Lower leg skin (tissue), 4 donors: ENCODE data around the gene ZNF821. TPM values are rescaled to one million over a fixed set of nuclear protein-coding genes. Genes with fewer than 3 reads are reported as not detected.

ENCODE experiments used
- DNase-seq, 2 donors: peaks; one replicate each; pipeline ENCODE4 v3.0.0-alpha.2; 2019; ENCODE audit warnings: low spot score in 2 of 2
- H3K4me3 ChIP-seq: fragments of 200-600 bp; sonication (generic); 2 replicates; pipeline ENCODE4 v1.5.1; 2017; ENCODE audit warnings: mild to moderate bottlenecking, low read depth; ENCODE audit not compliant: poor library complexity, severe bottlenecking
- CTCF ChIP-seq, 3 donors: fragments of 450-650 bp; IDR thresholded peaks; one replicate each; pipeline ENCODE4 v1.5.1; 2016; ENCODE audit warnings: antibody characterized with exemption in 3 of 3, mild to moderate bottlenecking in 3 of 3, moderate library complexity in 2 of 3
- POLR2A ChIP-seq, 2 donors: fragments of 450-650 bp; IDR thresholded peaks; one replicate each; pipeline ENCODE4 v1.6.1; 2016 to 2017; ENCODE audit warnings: antibody characterized with exemption in 2 of 2, mild to moderate bottlenecking in 1 of 2, moderate library complexity in 1 of 2
- WGBS, 2 donors: methylation state at CpG; one replicate each; pipeline ENCODE4 v1.1.5; 2018; 5-methylcytosine and 5-hydroxymethylcytosine counted together
- intact Hi-C: fragments of 100-400 bp; cut with DNase I; formaldehyde crosslinking; loops from one replicate; pipeline ENCODE4 v1.15.0; 2023; ENCODE audit warnings: low total_unique reads
- total RNA-seq, 4 donors: library from RNA; depleted of rRNA; stranded (reverse); fragments of >200 nt; gene quantifications; one replicate each; pipeline ENCODE4 v1.1.0, GENCODE V29; 2016

Gene ZNF821
- total RNA-seq, 4 donors from 2014 or later, result 13.6 to 21.0 (median 17.2) TPM

GRCh38 chr16:71899171-71899570 lies 15.2 kb upstream of the ZNF821 start:
- H3K4me3 ChIP-seq, result no peak overlapping the region
- no peak for DNase-seq
- intact Hi-C loops, result no loop called here
- 99% methylated on average over 4 of the region's 4 CpGs for WGBS, 2 donors
- TF ChIP-seq CTCF (IDR thresholded peaks at IDR 0.05) (no peak), POLR2A (IDR thresholded peaks at IDR 0.05) (no peak)

- TF ChIP-seq CTCF (IDR thresholded peaks at IDR 0.05) (no peak), POLR2A (IDR thresholded peaks at IDR 0.05) (no peak)
- 49 to 52% methylated on average over 15 of the region's 15 CpGs for WGBS, 2 donors
- intact Hi-C loops, result no loop called here
- DNase-seq, result no peak
- no peak overlapping the region for H3K4me3 ChIP-seq
These were observed 12.9 kb upstream of the ZNF821 start for GRCh38 chr16:71896764-71897368.

- peak; percentile 25 to 92 for DNase-seq
- H3K4me3 ChIP-seq, result peak overlapping the region; percentile 86
- no peak for TF ChIP-seq CTCF (IDR thresholded peaks at IDR 0.05)
- no peak for TF ChIP-seq POLR2A (IDR thresholded peaks at IDR 0.05)
- intact Hi-C loops, result no loop called here
- 1% methylated on average over 43 to 44 of the region's 44 CpGs for WGBS, 2 donors
These were observed 11.8 kb upstream of the ZNF821 start for GRCh38 chr16:71895679-71896365.

DNA sequence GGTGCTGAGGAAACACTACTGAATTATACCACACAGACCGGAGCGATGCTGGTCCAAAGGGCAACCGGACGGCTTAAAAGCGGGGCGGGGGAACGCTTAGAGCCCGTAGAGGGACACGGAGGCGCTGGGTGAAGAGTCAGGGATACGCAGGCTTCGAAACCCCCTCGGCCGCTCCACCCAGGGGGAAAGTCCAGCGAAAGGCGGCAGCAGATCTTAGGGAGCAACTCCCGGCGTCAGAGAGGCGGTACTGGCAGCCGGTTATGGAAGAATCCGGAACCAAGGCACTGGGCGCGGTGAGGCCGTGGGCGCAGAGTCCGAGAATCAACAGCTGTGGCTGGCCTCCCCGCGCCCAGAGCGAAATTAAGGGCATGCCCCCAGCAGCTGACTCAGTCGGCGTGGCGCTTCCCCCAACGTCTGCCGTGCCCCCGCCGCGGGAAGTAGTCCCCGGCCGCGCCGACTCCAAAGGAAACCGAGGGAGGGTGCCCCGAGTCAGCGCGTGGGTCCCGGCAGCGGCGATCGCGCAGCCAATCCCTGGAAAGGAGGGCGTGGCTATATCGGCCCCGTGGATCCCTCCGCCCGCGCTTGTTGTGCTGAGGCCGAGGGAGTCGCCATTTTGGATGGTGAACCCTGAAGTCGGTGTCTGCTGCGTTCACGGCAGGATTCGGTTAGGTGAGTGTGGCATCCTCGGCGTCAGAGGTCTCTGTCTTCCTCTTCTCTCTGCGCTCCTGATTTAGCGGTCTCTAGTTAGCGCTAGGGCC lies 11.1 kb upstream of the ZNF821 start, which contains the start of gene IST1:
Gene IST1 (plus strand): TSS at position 611 of the 758 bp plus-strand sequence. CDS start 20,110 bp downstream, outside the sequence.
- peak within 1 kb of the TSS; percentile 86 for H3K4me3 ChIP-seq
- 0% methylated on average over 41 to 55 of the region's 67 CpGs for WGBS, 2 donors
- intact Hi-C loops, result no loop called here
- TF ChIP-seq POLR2A (IDR thresholded peaks at IDR 0.05) (peak in 1 of 2 donors; percentile 17), CTCF (IDR thresholded peaks at IDR 0.05) (peak in 1 of 3 donors; percentile 70)
- DNase-seq, result peak; percentile 97 to 100

DNA sequence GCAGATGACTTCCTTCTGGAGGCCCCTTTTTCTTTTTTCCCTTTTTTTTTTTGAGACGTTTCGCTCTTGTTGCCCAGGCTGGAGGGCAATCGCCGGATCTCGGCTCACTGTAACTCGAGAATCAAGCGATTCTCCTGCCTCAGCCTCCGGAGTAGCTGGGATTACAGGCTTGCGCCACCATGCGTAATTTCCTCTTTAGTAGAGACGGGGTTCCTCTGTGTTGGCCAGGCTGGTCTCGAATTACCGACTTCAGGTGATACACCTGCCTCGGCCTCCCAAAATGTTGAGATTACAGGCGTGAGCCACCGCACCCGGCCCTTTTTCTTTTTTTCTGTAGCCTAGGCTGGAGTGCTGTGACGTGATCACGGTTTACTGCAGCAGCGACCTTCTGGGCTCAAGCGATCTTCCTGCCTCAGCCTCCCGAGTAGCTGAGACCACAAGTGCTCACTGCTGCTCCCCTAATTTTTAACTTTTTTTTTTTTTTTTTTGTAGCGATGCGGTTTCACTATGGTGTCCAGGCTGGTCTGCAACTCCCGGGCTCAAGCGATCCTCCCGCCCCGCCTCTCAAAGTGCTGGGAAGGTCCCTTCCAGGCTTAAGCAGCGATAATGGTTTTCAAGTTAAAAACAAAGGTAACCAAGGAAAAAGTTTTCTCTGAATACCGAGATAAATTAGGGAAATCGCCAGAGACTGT lies 10.4 kb upstream of the ZNF821 start:
- TF ChIP-seq POLR2A (IDR thresholded peaks at IDR 0.05) (no peak), CTCF (IDR thresholded peaks at IDR 0.05) (no peak)
- intact Hi-C loops, result no loop called here
- H3K4me3 ChIP-seq, result peak overlapping the region; percentile 86
- peak; percentile 42 to 88 for DNase-seq
- WGBS, 2 donors, result 1% methylated on average over 31 of the region's 31 CpGs
